Central memory CD8-positive, alpha-beta T cell (primary cell): ENCODE results near the gene TRHDE.

Experiments
- ATAC-seq: fragments of 150-1000 bp; cut with Tn5 transposase; replicated peaks from 2 replicates; pipeline ENCODE4 v1.10.0; 2022; ENCODE audit warnings: mild to moderate bottlenecking, moderate FRiP score, moderate number of reproducible peaks; ENCODE audit not compliant: poor library complexity, severe bottlenecking; ENCODE audit errors: extremely low read depth
- DNase-seq, 2 donors: peaks; one replicate each; pipeline ENCODE4 v3.0.0; 2021; ENCODE audit warnings: low spot score in 2 of 2
- H3K27ac Mint-ChIP-seq: one replicate; pipeline ENCODE4 v1.8.0; 2022; ENCODE audit warnings: low read depth, mild to moderate bottlenecking, moderate library complexity, mixed read lengths
- H3K27me3 Mint-ChIP-seq: one replicate; pipeline ENCODE4 v1.8.0; 2022; ENCODE audit warnings: mixed read lengths
- H3K36me3 Mint-ChIP-seq: one replicate; pipeline ENCODE4 v1.8.0; 2022; ENCODE audit warnings: mild to moderate bottlenecking, moderate library complexity, mixed read lengths; ENCODE audit not compliant: insufficient read depth
- H3K4me1 Mint-ChIP-seq: one replicate; pipeline ENCODE4 v1.8.0; 2022; ENCODE audit warnings: mixed read lengths
- H3K4me3 Mint-ChIP-seq: one replicate; pipeline ENCODE4 v1.8.0; 2022; ENCODE audit warnings: mild to moderate bottlenecking, moderate library complexity, mixed read lengths
- H3K9me3 Mint-ChIP-seq: one replicate; pipeline ENCODE4 v1.8.0; 2022; ENCODE audit warnings: mixed read lengths

Gene TRHDE

GRCh38 chr12:72264548-72265175, 7.5 kb upstream of the TRHDE start:
- Mint-ChIP-seq H3K27ac (no peak overlapping the region), H3K4me1 (no peaks in the 10 kb centered on the region), H3K27me3 (no peaks in the 10 kb centered on the region), H3K4me3 (no peak overlapping the region), H3K9me3 (no peaks in the 10 kb centered on the region), H3K36me3 (no peaks in the 10 kb centered on the region)
- no peak for DNase-seq
- ATAC-seq: no peak

- no peak overlapping the region for H3K27ac Mint-ChIP-seq
- H3K4me1 Mint-ChIP-seq: no peaks in the 10 kb centered on the region
- no peaks in the 10 kb centered on the region for H3K36me3 Mint-ChIP-seq
- ATAC-seq: no peak
- H3K4me3 Mint-ChIP-seq: no peak overlapping the region
- DNase-seq: no peak
- peaks cover 16% of the 10 kb centered on the region for H3K27me3 Mint-ChIP-seq
- H3K9me3 Mint-ChIP-seq: no peaks in the 10 kb centered on the region
Observed at GRCh38 chr12:72267974-72268373, 4.2 kb upstream of the TRHDE start.

- H3K4me3 Mint-ChIP-seq: no peak overlapping the region
- H3K4me1 Mint-ChIP-seq: no peaks in the 10 kb centered on the region
- no peak for ATAC-seq
- no peaks in the 10 kb centered on the region for H3K9me3 Mint-ChIP-seq
- no peaks in the 10 kb centered on the region for H3K36me3 Mint-ChIP-seq
- no peak overlapping the region for H3K27ac Mint-ChIP-seq
- H3K27me3 Mint-ChIP-seq: peaks cover 16% of the 10 kb centered on the region
- DNase-seq: no peak
Observed at GRCh38 chr12:72268386-72268785, 3.8 kb upstream of the TRHDE start.

GRCh38 chr12:72269491-72269890, 2.7 kb upstream of the TRHDE start:
- no peaks in the 10 kb centered on the region for H3K4me1 Mint-ChIP-seq
- no peak overlapping the region for H3K27ac Mint-ChIP-seq
- DNase-seq (no peak), ATAC-seq (no peak)
- H3K36me3 Mint-ChIP-seq: no peaks in the 10 kb centered on the region
- no peaks in the 10 kb centered on the region for H3K9me3 Mint-ChIP-seq
- H3K4me3 Mint-ChIP-seq: no peak overlapping the region
- peaks cover 27% of the 10 kb centered on the region for H3K27me3 Mint-ChIP-seq

GRCh38 chr12:72270246-72270645, 1.9 kb upstream of the TRHDE start:
- Mint-ChIP-seq H3K4me3 (no peak overlapping the region), H3K36me3 (no peaks in the 10 kb centered on the region), H3K4me1 (no peaks in the 10 kb centered on the region), H3K27ac (no peak overlapping the region), H3K27me3 (peaks cover 32% of the 10 kb centered on the region), H3K9me3 (no peaks in the 10 kb centered on the region)
- no peak for DNase-seq
- ATAC-seq: no peak

- no peak overlapping the region for H3K4me3 Mint-ChIP-seq
- no peaks in the 10 kb centered on the region for H3K4me1 Mint-ChIP-seq
- H3K9me3 Mint-ChIP-seq: no peaks in the 10 kb centered on the region
- DNase-seq (no peak), ATAC-seq (no peak)
- H3K27me3 Mint-ChIP-seq: peaks cover 32% of the 10 kb centered on the region
- no peak overlapping the region for H3K27ac Mint-ChIP-seq
- no peaks in the 10 kb centered on the region for H3K36me3 Mint-ChIP-seq
Observed at GRCh38 chr12:72270961-72271360, 1.2 kb upstream of the TRHDE start.

DNA sequence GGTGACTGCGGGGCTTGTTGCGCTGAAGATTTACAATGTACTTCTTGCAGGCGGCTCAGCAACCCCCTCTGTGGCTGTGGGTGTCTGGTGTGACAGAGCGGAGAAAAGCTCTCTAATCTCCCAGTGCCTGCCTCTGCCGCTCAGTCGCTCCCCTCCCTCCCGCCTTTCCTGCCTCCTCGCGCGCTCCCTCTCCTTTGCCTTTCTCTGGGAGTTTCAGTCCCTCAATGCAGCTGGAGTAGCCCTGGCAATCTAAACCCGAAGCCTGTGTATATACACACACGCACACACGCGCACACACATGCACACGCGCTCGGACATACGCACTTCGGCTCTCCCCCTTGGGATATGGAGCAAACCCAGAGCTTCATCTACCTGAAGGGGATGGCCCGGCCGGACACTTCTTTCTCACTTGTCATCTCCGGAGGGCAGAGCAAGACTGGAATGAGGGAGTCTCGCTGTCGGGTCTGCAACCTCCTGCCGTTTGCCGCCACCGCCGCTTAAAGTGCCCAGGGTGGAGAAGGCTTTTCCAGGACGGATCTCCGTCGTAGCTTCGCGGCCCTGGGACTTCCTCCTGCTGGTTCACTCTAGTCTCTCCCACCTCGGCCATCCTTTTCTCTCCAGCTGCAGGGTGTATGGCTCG, 599 bp upstream of the TRHDE start:
- Mint-ChIP-seq H3K4me3 (no peak overlapping the region), H3K27me3 (peaks cover 32% of the 10 kb centered on the region), H3K27ac (no peak overlapping the region), H3K4me1 (no peaks in the 10 kb centered on the region), H3K9me3 (no peaks in the 10 kb centered on the region), H3K36me3 (no peaks in the 10 kb centered on the region)
- no peak for DNase-seq
- no peak for ATAC-seq

DNA sequence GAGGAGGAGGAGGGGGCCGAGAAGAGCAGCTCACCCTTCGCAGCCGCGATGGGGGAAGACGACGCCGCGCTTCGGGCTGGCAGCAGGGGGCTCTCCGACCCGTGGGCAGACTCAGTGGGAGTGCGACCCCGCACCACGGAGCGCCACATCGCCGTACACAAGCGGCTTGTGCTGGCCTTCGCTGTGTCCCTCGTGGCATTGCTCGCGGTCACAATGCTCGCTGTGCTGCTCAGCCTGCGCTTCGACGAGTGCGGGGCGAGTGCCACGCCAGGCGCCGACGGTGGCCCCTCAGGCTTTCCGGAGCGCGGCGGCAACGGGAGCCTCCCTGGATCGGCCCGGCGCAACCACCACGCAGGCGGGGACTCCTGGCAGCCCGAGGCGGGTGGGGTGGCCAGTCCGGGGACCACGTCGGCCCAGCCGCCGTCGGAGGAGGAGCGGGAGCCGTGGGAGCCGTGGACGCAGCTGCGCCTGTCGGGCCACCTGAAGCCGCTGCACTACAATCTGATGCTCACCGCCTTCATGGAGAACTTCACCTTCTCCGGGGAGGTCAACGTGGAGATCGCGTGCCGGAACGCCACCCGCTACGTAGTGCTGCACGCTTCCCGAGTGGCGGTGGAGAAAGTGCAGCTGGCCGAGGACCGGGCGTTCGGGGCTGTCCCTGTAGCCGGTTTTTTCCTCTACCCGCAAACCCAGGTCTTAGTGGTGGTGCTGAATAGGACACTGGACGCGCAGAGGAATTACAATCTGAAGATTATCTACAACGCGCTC, 745 bp downstream of the TRHDE start:
- Mint-ChIP-seq H3K36me3 (no peaks in the 10 kb centered on the region), H3K4me3 (no peak overlapping the region), H3K27ac (no peak overlapping the region), H3K27me3 (peaks cover 32% of the 10 kb centered on the region), H3K4me1 (no peaks in the 10 kb centered on the region), H3K9me3 (no peaks in the 10 kb centered on the region)
- no peak for DNase-seq
- ATAC-seq: no peak

DNA sequence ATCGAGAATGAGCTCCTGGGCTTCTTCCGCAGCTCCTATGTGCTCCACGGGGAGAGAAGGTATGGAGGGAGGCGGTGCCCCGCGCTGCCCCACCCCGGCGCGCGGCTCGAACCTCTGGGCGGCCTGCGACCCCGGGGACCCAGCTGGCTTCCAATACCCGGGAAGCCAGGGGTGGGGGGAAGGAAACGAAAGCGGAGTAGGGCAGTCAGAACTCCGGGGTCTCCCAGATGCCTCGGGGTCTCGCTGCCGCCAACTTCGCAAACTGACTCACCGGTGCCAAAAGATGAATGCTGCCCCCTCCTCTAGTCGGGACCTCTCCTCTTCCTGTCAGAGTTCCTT, 1.3 kb downstream of the TRHDE start:
- DNase-seq (no peak), ATAC-seq (no peak)
- Mint-ChIP-seq H3K27me3 (peaks cover 32% of the 10 kb centered on the region), H3K9me3 (no peaks in the 10 kb centered on the region), H3K4me3 (no peak overlapping the region), H3K4me1 (no peaks in the 10 kb centered on the region), H3K36me3 (no peaks in the 10 kb centered on the region), H3K27ac (no peak overlapping the region)

DNA sequence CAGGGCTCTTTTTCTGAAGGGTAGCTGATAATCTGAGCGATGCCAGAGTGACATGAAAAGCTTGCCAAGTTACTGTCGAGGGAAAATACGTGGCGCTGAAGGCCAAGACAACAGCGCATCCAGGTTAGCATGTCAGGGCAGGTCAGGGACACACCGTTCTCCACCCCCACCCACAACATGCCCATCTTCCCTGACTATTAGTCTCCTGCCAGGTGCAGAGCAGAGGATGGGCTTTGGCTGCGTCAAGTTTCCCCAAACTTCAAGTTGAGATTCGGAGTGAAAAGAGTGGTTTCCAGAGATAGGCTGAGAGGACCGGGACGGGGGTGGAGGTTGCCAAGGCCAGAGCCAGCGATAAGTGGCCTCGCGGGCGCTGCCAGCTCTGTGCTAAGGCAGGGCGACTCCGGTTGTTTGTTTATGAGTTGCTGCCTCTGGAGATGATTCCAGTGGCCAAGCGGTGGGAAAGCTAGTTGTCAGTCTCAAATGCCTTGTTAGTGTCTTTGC, 1.7 kb downstream of the TRHDE start:
- no peaks in the 10 kb centered on the region for H3K36me3 Mint-ChIP-seq
- ATAC-seq (no peak), DNase-seq (no peak)
- no peaks in the 10 kb centered on the region for H3K4me1 Mint-ChIP-seq
- no peaks in the 10 kb centered on the region for H3K9me3 Mint-ChIP-seq
- peaks cover 32% of the 10 kb centered on the region for H3K27me3 Mint-ChIP-seq
- H3K4me3 Mint-ChIP-seq: no peak overlapping the region
- H3K27ac Mint-ChIP-seq: no peak overlapping the region

DNA sequence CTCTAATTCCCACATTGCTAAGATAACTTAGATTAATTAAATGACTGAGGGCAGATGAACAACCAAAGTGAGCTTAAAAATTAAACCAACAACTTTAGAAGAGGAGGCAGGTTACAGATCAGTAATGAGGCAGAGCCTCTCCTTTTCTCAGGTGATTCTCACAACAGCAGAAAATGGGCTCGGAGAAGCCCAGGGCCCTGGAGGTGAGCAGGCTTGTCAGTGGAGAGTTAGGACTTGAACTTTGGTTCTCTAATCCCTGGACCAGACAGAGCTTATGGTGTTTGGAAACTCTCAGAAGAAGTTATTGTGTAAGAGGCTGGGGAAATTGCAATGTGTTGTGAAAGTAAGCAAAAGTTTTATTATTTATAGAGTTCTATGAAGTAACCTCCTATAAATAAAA, 2.8 kb downstream of the TRHDE start:
- no peak for ATAC-seq
- Mint-ChIP-seq H3K4me3 (no peak overlapping the region), H3K27me3 (peaks cover 32% of the 10 kb centered on the region), H3K4me1 (no peaks in the 10 kb centered on the region), H3K36me3 (no peaks in the 10 kb centered on the region), H3K9me3 (no peaks in the 10 kb centered on the region), H3K27ac (no peak overlapping the region)
- DNase-seq: no peak

- H3K4me3 Mint-ChIP-seq: no peak overlapping the region
- H3K27me3 Mint-ChIP-seq: peaks cover 32% of the 10 kb centered on the region
Observed at GRCh38 chr12:72275526-72275925, 3.4 kb downstream of the TRHDE start.

More at GRCh38 chr12:72275526-72275925, 3.4 kb downstream of the TRHDE start:
- ATAC-seq: no peak
- no peak overlapping the region for H3K27ac Mint-ChIP-seq
- no peaks in the 10 kb centered on the region for H3K9me3 Mint-ChIP-seq
- no peaks in the 10 kb centered on the region for H3K4me1 Mint-ChIP-seq
- no peak for DNase-seq
- no peaks in the 10 kb centered on the region for H3K36me3 Mint-ChIP-seq
